H9 (cell line): ENCODE measurements around the gene CACNB2. TPM values are rescaled to one million over a fixed set of nuclear protein-coding genes. Genes with fewer than 3 reads are reported as not detected.

Experiments
- DNase-seq: peaks from one replicate; pipeline ENCODE4 v3.0.0-alpha.2; 2017
- H2AFZ ChIP-seq: one replicate; pipeline ENCODE4 v1.6.1; 2013; ENCODE audit warnings: mild to moderate bottlenecking, low read length, control low read depth, moderate library complexity
- H2AK5ac ChIP-seq: 2 replicates; pipeline ENCODE4 v1.6.1; 2013; ENCODE audit warnings: low read length, control low read depth, mixed read lengths; ENCODE audit not compliant: insufficient read length
- H2BK120ac ChIP-seq: one replicate; pipeline ENCODE4 v1.6.1; 2013; ENCODE audit warnings: low read depth, mild to moderate bottlenecking, low read length, control low read depth, inconsistent platforms; ENCODE audit not compliant: poor library complexity, severe bottlenecking
- H2BK12ac ChIP-seq: 2 replicates; pipeline ENCODE4 v1.6.1; 2013; ENCODE audit warnings: low read length, control low read depth, mixed read lengths, low read depth; ENCODE audit not compliant: insufficient read length
- H2BK15ac ChIP-seq: 2 replicates; pipeline ENCODE4 v1.6.1; 2013; ENCODE audit warnings: low read depth, low read length, control low read depth
- H2BK20ac ChIP-seq: one replicate; pipeline ENCODE4 v1.6.1; 2013; ENCODE audit warnings: low read depth, mild to moderate bottlenecking, low read length, control low read depth, inconsistent platforms; ENCODE audit not compliant: poor library complexity, severe bottlenecking
- H2BK5ac ChIP-seq: 2 replicates; pipeline ENCODE4 v1.6.1; 2013; ENCODE audit warnings: low read length, control low read depth, mixed read lengths; ENCODE audit not compliant: insufficient read length
- H3K14ac ChIP-seq: 2 replicates; pipeline ENCODE4 v1.6.1; 2013; ENCODE audit warnings: low read length, control low read depth; ENCODE audit not compliant: insufficient read depth
- H3K18ac ChIP-seq: 2 replicates; pipeline ENCODE4 v1.6.1; 2013; ENCODE audit warnings: low read depth, mild to moderate bottlenecking, mixed read lengths, low read length, control low read depth; ENCODE audit not compliant: insufficient read length
- H3K23ac ChIP-seq: 2 replicates; pipeline ENCODE4 v1.6.1; 2013; ENCODE audit warnings: low read length, control low read depth, mixed read lengths, low read depth; ENCODE audit not compliant: insufficient read length
- H3K23me2 ChIP-seq: 2 replicates; pipeline ENCODE4 v1.6.1; 2013; ENCODE audit warnings: low read depth, mild to moderate bottlenecking, mixed read lengths, low read length, control low read depth; ENCODE audit not compliant: insufficient read length, poor library complexity, severe bottlenecking
- H3K27ac ChIP-seq: 2 replicates; pipeline ENCODE4 v1.5.1; 2013; ENCODE audit warnings: low read length, control low read depth, mixed read lengths, low read depth; ENCODE audit not compliant: insufficient read length
- H3K27me3 ChIP-seq: 2 replicates; pipeline ENCODE4 v1.6.1; 2013; ENCODE audit warnings: low read length, control low read depth, inconsistent platforms; ENCODE audit not compliant: insufficient read depth
- H3K4ac ChIP-seq: 2 replicates; pipeline ENCODE4 v1.6.1; 2013; ENCODE audit warnings: low read depth, mild to moderate bottlenecking, control low read depth, inconsistent platforms, low read length, moderate library complexity
- H3K4me1 ChIP-seq: 2 replicates; pipeline ENCODE4 v1.6.1; 2013; ENCODE audit warnings: low read length, control low read depth, inconsistent platforms; ENCODE audit not compliant: insufficient read depth
- H3K4me2 ChIP-seq: 2 replicates; pipeline ENCODE4 v1.6.1; 2013; ENCODE audit warnings: low read length, control low read depth, mixed read lengths; ENCODE audit not compliant: insufficient read length, insufficient read depth
- H3K56ac ChIP-seq: 2 replicates; pipeline ENCODE4 v1.6.1; 2013; ENCODE audit warnings: low read depth, mild to moderate bottlenecking, mixed read lengths, low read length, control low read depth; ENCODE audit not compliant: insufficient read length
- H3K79me1 ChIP-seq: 2 replicates; pipeline ENCODE4 v1.6.1; 2013; ENCODE audit warnings: low read depth, mild to moderate bottlenecking, moderate library complexity, low read length, control low read depth, inconsistent platforms; ENCODE audit not compliant: insufficient read depth, poor library complexity, severe bottlenecking
- H3K79me2 ChIP-seq: 2 replicates; pipeline ENCODE4 v1.6.1; 2013; ENCODE audit warnings: low read length, control low read depth, inconsistent platforms; ENCODE audit not compliant: insufficient read depth
- H3K9ac ChIP-seq: 2 replicates; pipeline ENCODE4 v1.6.1; 2013; ENCODE audit warnings: low read length, control low read depth, mixed read lengths; ENCODE audit not compliant: insufficient read length; ENCODE audit errors: extremely low read depth
- H3K9me3 ChIP-seq: one replicate; pipeline ENCODE4 v1.6.1; 2013; ENCODE audit warnings: low read depth, low read length, inconsistent platforms; ENCODE audit not compliant: control insufficient read depth
- H3T11ph ChIP-seq: one replicate; pipeline ENCODE4 v1.6.1; 2013; ENCODE audit warnings: mild to moderate bottlenecking, low read length, control low read depth, inconsistent platforms
- H4K20me1 ChIP-seq: one replicate; pipeline ENCODE4 v1.6.1; 2013; ENCODE audit not compliant: control insufficient read depth, insufficient read length, insufficient read depth
- H4K5ac ChIP-seq: 2 replicates; pipeline ENCODE4 v1.6.1; 2013; ENCODE audit warnings: low read depth, mild to moderate bottlenecking, mixed read lengths, low read length, control low read depth; ENCODE audit not compliant: insufficient read length
- H4K8ac ChIP-seq: replicated peaks from 2 replicates; pipeline ENCODE4 v1.6.1; 2013; ENCODE audit warnings: low read length, control low read depth, mixed read lengths, low read depth; ENCODE audit not compliant: insufficient read length
- H4K91ac ChIP-seq: 2 replicates; pipeline ENCODE4 v1.6.1; 2013; ENCODE audit warnings: low read depth, mild to moderate bottlenecking, moderate library complexity, mixed read lengths, low read length, control low read depth; ENCODE audit not compliant: insufficient read length
- H3K27ac Mint-ChIP-seq, 3 experiments: 2 replicates in 2 of 3; 3 replicates in 1 of 3; pipeline ENCODE4 v1.8.0; 2020 to 2021; ENCODE audit warnings: mixed read lengths in 3 of 3, mild to moderate bottlenecking in 1 of 3, moderate library complexity in 1 of 3
- H3K27me3 Mint-ChIP-seq: 2 replicates; pipeline ENCODE4 v1.8.0; 2021; ENCODE audit warnings: low read depth, mild to moderate bottlenecking, moderate library complexity, mixed read lengths
- H3K36me3 Mint-ChIP-seq, 3 experiments: 2 replicates in 2 of 3; 3 replicates in 1 of 3; pipeline ENCODE4 v1.8.0; 2020 to 2021; ENCODE audit warnings: low read depth in 3 of 3, mixed read lengths in 3 of 3; ENCODE audit not compliant: insufficient read depth in 1 of 3
- H3K4me1 Mint-ChIP-seq, 2 experiments: 2 replicates each; pipeline ENCODE4 v1.8.0; 2020; ENCODE audit warnings: mixed read lengths in 2 of 2
- H3K4me3 Mint-ChIP-seq, 2 experiments: 2 replicates in 1 of 2; 3 replicates in 1 of 2; pipeline ENCODE4 v1.8.0; 2020 to 2021; ENCODE audit warnings: mild to moderate bottlenecking in 2 of 2, mixed read lengths in 2 of 2, moderate library complexity in 1 of 2
- H3K9me3 Mint-ChIP-seq, 2 experiments: 2 replicates in 1 of 2; 3 replicates in 1 of 2; pipeline ENCODE4 v1.8.0; 2020; ENCODE audit warnings: mild to moderate bottlenecking in 2 of 2, mixed read lengths in 2 of 2, moderate library complexity in 1 of 2
- WGBS: extraction: QIAGEN DNeasy Blood & Tissue Kit; methylation state at CpG from one replicate; pipeline ENCODE4 v1.1.7; 2013; ENCODE audit warnings: missing lambda C conversion rate, low lambda C conversion rate, mixed read lengths; ENCODE audit not compliant: insufficient read length; ENCODE audit errors: extremely low coverage; 5-methylcytosine and 5-hydroxymethylcytosine counted together
- total RNA-seq: library from RNA; stranded (reverse); gene quantifications from 2 replicates; pipeline ENCODE4 v1.2.1, GENCODE V29; 2021
- TF ChIP-seq, protein P1 (sequence below): fragments of 200-600 bp; sonication (generic); conservative IDR thresholded peaks from 3 replicates; pipeline ENCODE4 v1.8.0; 2021; ENCODE audit warnings: antibody characterized with exemption, mild to moderate bottlenecking

The CACNB2 gene
- total RNA-seq, 1 experiment from 2014 or later, result 2.6 TPM

GRCh38 chr10:18400906-18401245 is 260.7 kb downstream of the CACNB2 start:
- Histone ChIP-seq H3K23ac (no peak overlapping the region), H2BK15ac (no peak overlapping the region), H4K20me1 (no peaks in the 10 kb centered on the region), H3K56ac (no peak overlapping the region), H2AK5ac (no peak overlapping the region), H2BK120ac (peak overlapping the region; percentile 44), H3K4me1 (no peaks in the 10 kb centered on the region), H2BK5ac (no peak overlapping the region), H3K4me2 (peak overlapping the region; percentile 49), H2AFZ (peak overlapping the region; percentile 81), H3K79me2 (no peaks in the 10 kb centered on the region), H2BK12ac (no peak overlapping the region), H4K91ac (no peak overlapping the region), H3K23me2 (no peaks in the 10 kb centered on the region), H3T11ph (no peak overlapping the region), H3K14ac (no peak overlapping the region), H3K27me3 (no peaks in the 10 kb centered on the region; the same call in 1 of the 2 replicates), H4K8ac (no peak overlapping the region), H3K18ac (no peak overlapping the region), H2BK20ac (no peak overlapping the region), H3K4ac (no peak overlapping the region), H3K27ac (no peak overlapping the region), H3K79me1 (no peaks in the 10 kb centered on the region), H4K5ac (no peak overlapping the region), H3K9ac (no peak overlapping the region), H3K9me3 (no peaks in the 10 kb centered on the region)
- TF ChIP-seq, protein P1, sequence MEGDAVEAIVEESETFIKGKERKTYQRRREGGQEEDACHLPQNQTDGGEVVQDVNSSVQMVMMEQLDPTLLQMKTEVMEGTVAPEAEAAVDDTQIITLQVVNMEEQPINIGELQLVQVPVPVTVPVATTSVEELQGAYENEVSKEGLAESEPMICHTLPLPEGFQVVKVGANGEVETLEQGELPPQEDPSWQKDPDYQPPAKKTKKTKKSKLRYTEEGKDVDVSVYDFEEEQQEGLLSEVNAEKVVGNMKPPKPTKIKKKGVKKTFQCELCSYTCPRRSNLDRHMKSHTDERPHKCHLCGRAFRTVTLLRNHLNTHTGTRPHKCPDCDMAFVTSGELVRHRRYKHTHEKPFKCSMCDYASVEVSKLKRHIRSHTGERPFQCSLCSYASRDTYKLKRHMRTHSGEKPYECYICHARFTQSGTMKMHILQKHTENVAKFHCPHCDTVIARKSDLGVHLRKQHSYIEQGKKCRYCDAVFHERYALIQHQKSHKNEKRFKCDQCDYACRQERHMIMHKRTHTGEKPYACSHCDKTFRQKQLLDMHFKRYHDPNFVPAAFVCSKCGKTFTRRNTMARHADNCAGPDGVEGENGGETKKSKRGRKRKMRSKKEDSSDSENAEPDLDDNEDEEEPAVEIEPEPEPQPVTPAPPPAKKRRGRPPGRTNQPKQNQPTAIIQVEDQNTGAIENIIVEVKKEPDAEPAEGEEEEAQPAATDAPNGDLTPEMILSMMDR, result no peak
- Mint-ChIP-seq H3K4me3 (peak overlapping the region; percentile 73 to 88), H3K27ac (0 out of 7 replicates have a peak overlapping the region, but pooled peaks of 1 of the 3 experiments have one; percentile 5), H3K9me3 (no peaks in the 10 kb centered on the region; a peak in 1 of 5 replicates), H3K36me3 (no peaks in the 10 kb centered on the region), H3K27me3 (peaks cover 17% of the 10 kb centered on the region), H3K4me1 (peaks cover 10 to 13% of the 10 kb centered on the region in 2 experiments)
- WGBS, result no CpG with 5 or more reads among the region's 11 CpGs
- peak; percentile 50 for DNase-seq
